ENCODE results near the gene TOM1L2.

The TOM1L2 gene

DNA sequence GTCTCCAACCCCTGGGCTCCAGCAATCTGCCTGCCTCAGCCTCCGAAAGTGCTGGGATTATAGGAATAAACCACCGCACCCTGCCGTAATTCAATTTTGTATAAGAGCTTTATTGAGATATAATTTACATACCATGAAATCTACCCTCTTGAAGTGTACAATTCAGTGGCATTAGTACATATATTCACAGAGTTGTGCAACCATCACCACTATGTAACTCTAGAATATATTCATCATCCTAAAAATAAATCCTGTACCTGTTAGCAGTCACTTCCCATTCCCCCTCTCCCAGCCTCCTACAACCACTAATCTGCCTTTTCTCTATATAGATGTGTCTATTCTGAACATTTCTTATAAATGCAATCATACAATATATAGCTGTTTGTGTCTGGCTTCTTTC lies 26.1 kb downstream of the TOM1L2 start:
- TF ChIP-seq, protein P1, sequence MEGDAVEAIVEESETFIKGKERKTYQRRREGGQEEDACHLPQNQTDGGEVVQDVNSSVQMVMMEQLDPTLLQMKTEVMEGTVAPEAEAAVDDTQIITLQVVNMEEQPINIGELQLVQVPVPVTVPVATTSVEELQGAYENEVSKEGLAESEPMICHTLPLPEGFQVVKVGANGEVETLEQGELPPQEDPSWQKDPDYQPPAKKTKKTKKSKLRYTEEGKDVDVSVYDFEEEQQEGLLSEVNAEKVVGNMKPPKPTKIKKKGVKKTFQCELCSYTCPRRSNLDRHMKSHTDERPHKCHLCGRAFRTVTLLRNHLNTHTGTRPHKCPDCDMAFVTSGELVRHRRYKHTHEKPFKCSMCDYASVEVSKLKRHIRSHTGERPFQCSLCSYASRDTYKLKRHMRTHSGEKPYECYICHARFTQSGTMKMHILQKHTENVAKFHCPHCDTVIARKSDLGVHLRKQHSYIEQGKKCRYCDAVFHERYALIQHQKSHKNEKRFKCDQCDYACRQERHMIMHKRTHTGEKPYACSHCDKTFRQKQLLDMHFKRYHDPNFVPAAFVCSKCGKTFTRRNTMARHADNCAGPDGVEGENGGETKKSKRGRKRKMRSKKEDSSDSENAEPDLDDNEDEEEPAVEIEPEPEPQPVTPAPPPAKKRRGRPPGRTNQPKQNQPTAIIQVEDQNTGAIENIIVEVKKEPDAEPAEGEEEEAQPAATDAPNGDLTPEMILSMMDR (IDR thresholded peaks at IDR 0.05) = no peak

DNA sequence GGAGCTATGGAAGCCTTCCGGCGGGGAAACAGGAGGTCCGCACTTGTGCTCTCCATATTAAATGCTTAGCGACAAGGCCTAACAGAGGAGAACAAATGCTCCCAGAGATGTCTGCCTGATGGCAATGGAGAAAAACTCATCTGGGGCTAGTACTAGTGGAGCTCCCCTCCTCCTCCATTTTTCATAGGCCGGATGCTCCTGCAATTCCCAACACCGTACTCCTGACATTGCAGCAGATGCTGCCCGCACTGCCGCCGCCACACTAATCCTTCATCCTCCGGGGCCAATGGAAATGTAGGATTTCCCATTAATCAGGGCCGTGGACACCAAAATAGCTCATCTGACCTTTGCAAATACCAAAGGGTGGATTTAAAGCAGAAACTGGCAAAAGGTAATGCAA lies 27.5 kb downstream of the TOM1L2 start:
- TF ChIP-seq, protein P1 (IDR thresholded peaks at IDR 0.05) = no peak

DNA sequence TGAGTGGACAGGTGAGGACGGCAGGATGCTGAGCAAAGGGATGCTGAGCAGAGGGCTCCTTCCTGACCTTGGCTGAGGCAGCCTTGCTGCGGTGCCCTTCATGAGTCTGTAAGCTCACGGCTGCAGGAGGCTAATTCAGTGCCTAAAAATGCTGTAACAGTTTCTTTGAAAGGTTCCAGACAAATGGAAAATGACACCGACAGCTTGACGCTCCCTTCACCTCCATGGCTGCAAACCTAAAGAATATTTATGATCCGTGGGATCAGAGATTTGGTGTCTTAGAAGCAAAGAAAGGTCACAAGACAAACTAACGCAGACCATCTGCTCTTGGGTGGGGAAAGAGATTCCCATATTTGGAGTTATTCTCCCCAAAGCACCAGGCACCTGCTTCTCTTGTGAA lies 28.0 kb downstream of the TOM1L2 start:
- TF ChIP-seq, protein P1 (IDR thresholded peaks at IDR 0.05) = no peak

DNA sequence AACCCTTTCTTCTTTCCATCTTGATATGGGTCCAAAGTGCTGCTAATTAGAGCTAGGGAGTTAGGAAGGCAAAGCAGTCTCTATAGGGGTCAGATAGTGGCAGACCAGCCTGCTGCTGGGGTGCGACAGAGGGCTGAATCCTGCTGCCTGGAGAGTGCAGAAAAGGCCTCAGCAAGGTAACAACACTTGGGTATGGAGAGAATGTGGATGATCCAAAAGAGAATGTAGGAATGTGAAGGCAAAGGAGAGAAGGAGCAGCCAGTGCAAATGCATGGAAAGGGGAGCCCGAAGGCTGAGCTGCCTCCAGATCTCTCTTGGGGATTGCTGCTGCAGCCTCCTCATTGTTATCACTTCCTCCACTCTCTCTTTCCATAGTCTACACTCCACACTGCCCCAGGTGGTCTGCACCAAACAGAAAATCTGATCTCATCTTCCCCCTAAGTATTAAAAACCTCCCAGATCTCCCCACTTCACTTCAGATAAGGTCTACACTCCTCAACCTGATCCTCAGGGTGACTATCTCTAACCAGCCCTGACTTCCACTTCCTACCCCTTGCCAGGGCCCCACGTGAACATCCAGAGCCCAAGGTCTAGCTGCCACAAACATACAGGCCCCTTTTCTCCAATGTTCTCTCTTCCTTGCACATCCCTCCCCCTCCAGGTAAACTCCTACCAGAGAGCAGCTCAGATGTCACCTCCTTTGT lies 28.8 kb downstream of the TOM1L2 start:
- TF ChIP-seq, protein P1 (IDR thresholded peaks at IDR 0.05) = no peak

DNA sequence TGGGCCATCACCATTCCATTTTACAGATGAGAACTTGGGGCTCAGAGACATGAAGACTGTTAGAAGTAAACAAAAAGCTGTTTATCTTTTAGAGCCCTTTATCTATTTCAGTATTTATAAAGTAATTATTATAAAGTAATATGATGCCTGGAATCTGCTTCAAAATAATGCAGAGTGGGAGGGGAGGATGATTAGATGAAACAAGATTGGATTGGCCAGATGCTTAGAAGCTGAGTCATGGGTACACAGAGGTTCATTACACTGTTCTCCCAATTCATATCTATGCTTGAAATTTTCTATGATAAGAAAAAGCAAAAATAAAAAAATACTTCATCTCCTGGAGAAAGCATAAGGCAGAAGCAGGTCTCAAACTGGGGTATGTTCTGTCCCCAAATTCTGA lies 29.4 kb downstream of the TOM1L2 start:
- TF ChIP-seq, protein P1 (IDR thresholded peaks at IDR 0.05) = no peak

DNA sequence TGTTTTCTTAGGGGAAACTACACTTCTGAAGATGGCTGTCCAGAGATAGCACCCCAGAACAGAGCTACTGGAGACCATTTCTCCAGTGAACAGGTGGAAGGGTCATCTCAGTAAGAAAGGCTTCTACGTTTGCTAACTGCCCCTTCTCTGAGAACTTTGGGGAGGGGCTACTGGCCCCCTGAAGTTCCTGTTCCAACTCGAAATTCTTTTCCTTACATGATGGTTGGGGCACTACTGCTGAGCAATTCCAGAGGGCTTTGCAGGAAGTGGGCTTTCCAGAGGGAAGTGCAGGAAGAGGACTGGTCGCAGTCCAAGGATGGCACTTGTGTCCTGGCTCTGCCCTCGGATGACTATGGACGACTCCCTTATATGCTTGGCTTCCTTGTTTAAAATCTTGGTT lies 31.2 kb downstream of the TOM1L2 start:
- TF ChIP-seq, protein P1 (IDR thresholded peaks at IDR 0.05) = no peak

DNA sequence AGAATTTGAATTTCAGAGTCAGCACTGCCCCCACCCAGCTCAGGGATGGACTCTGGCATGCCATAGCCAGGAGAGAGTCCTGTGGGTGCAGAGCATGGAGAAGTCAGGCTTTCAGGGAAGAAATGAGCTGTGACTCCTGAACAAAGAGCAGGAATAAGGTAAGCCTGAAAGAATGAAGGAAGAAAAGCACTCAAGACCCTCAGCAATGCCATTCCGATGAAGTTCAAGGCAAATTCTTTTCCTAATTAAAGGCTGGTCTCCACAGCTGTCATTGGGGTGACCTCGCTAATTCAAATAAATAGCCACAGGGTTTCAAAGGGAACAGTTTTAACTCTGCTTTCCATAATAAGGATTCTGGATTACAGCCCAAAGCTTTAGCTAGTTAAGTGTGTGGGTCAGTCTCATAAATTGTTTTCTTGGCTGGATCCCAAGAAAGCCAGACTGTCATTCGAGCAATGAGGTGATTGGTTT lies 31.7 kb downstream of the TOM1L2 start:
- TF ChIP-seq, protein P1 (IDR thresholded peaks at IDR 0.05) = no peak

Data from LNCAP (cell line).